Retinal pigment epithelial cell (primary cell): ENCODE measurements around the gene EYS.

Source experiments
- DNase-seq: peaks from one replicate; pipeline ENCODE4 v3.0.0-alpha.2; 2010; ENCODE audit warnings: low read depth
- H3K4me3 ChIP-seq: 2 replicates; pipeline ENCODE4 v1.5.1; 2011; ENCODE audit warnings: mild to moderate bottlenecking, low read length, control low read depth, moderate library complexity
- CTCF ChIP-seq: conservative IDR thresholded peaks from 2 replicates; pipeline ENCODE4 v1.5.1; 2011; ENCODE audit warnings: low read depth, low read length, control low read depth, inconsistent platforms

The EYS gene

DNA sequence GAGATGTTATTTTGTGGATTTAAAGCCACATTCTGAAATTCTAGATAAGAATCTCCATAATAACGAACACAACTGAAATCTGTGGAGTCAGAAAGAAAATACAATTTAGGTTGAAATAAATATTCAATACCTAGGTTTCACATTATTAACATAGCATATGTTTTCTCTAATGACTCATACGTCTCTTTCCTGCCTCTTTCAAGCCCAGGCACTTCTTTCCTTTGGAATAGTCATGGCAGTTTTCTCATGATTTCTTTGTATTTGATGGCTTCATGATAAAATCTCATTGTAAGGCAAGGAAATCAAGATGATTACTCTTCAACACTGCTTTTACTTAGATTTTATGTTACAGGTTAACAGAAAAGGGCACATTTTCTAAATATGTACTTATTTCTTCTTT is 1267.8 kb downstream of the EYS start:
- DNase-seq = no peak
- TF ChIP-seq CTCF = no peak
- H3K4me3 ChIP-seq = no peak overlapping the region

DNA sequence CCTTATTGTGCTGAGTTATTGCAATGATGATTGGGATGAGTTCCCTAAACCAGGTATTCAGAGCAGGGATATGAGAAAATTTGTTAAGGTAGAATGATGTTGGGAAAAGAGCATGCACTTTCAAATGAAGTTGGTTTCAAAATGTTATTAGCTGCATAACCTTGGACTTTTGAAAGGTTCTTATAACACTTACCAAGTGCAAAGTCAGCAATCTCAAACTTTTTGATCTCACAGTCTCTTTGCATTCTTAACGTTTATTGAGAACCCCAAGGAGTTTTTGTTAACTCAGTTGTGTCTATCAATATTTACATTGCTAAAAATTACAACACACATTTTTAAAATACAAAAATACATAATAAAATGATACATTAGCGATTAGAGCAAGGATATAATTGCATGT is 1269.0 kb downstream of the EYS start:
- no peak overlapping the region for H3K4me3 ChIP-seq
- TF ChIP-seq CTCF = no peak
- no peak for DNase-seq

GRCh38 chr6:64429926-64430325 is 1277.1 kb downstream of the EYS start:
- H3K4me3 ChIP-seq = no peak overlapping the region
- no peak for DNase-seq
- no peak for TF ChIP-seq CTCF

DNA sequence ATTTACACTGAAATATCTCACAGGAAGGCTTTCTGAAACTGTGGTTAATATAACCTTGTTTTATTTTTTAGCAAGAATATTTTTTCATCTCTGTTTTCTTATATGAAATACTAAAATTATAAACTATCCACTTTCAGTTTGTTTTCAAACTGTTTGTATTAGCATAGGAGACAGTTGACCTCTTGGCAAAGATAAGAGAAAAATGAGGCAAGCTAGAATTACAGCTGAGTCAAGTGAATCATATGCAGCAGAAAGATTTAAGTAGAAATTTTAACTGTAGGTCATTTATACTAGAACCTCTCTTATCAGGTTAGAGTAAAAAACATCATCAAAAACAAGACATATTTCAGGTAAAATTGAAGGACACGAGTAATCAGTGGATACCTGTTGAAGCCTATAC is 1278.8 kb downstream of the EYS start:
- DNase-seq = no peak
- TF ChIP-seq CTCF = no peak
- H3K4me3 ChIP-seq = no peak overlapping the region

GRCh38 chr6:64415926-64416325 is 1291.1 kb downstream of the EYS start:
- H3K4me3 ChIP-seq = no peak overlapping the region
- TF ChIP-seq CTCF = no peak
- DNase-seq = no peak

- DNase-seq = no peak
- TF ChIP-seq CTCF = no peak
- H3K4me3 ChIP-seq = no peak overlapping the region
These were observed 1295.8 kb downstream of the EYS start for GRCh38 chr6:64411226-64411625.

DNA sequence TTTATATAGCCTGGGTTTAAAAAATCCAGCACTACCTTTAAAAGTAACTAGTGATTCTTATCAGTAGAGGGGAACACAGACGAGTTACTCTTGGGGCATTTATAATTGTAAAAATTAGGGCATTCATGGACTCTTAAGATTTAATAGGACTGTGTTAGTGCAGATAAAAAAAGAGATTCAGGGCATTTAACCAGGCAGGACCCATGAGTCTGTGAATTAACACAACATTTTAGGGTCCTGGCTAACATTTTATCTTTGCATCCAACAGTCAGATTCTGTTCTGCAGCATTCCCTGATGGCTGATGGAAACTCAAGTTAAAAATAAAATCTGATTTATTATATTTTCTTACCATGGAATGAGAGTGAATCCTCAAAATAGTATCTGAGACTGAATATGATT is 1297.1 kb downstream of the EYS start:
- no peak overlapping the region for H3K4me3 ChIP-seq
- TF ChIP-seq CTCF = no peak
- no peak for DNase-seq
